ENCODE data around the gene IFIT3. TPM values are rescaled to one million over a fixed set of nuclear protein-coding genes. Genes with fewer than 3 reads are reported as not detected.
"Not testable (repeated sequence)": the region's sequence is repeated elsewhere in the genome, so short reads cannot be mapped to it uniquely, and the experiment has no call there.

The IFIT3 gene
- total and polyA plus RNA-seq, 7 donors: 4.9 to 36.1 (median 9.4) TPM

DNA sequence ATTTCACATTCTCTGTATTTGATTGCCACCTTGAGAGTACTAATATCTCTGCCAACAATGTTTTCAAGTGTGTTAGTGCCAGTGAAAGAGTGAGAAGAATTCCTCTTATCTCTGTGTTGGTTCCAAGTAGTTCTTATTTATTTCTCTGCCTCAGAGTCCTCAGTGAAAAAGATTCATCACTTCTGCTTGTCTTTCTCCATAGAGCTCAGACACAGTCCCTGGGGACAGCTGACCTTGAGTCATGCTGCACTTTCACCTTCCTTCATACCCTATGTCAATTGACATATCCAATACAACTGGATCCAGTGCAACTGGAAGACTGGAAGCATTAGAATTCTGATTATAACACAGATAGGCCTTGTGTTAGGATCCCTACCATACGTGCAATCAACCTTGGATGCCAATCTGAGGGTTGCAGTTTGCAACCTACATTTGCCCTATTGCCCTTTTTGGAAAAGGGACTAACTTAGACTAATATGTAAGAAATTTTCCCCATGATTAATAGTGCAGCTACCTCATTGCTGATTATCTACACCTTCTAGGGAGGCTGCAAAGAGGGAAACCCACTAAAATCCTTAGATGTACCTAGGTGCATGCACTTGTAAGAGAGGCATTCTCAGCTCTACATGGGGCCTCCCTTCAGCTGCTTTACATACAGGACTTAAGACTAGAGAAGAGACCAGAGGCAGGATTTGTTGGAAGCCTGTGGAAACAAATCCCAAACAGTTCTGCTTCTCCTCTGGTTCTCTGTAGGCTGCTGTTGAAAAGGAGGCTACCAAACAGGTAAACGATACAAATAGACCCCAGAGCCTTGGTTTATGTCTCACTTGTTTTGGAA, 17.5 kb upstream of the IFIT3 start:
- 69 to 94% methylated on average over 2 of the region's 2 CpGs for WGBS, 2 donors
- Histone ChIP-seq H3K36me3 (peaks cover 0 to 9% (median 3%) of the 10 kb centered on the region in 4 donors), H3K4me1 (peaks cover 0 to 14% (median 2%) of the 10 kb centered on the region in 4 donors), H3K27me3 (no peaks in the 10 kb centered on the region), H3K9me3 (no peaks in the 10 kb centered on the region), H3K4me3 (no peak overlapping the region), H3K27ac (no peak overlapping the region)
- no peak for TF ChIP-seq EP300 (IDR thresholded peaks at IDR 0.05)
- no peak for TF ChIP-seq CTCF (IDR thresholded peaks at IDR 0.05)
- TF ChIP-seq POLR2AphosphoS5 (IDR thresholded peaks at IDR 0.05): no peak
- no peak for TF ChIP-seq POLR2A (IDR thresholded peaks at IDR 0.05)
- DNase-seq: no peak
- intact Hi-C loops (cut with DNase I): no loop called here

GRCh38 chr10:89312973-89313372, 14.8 kb upstream of the IFIT3 start:
- WGBS, 2 donors: 81 to 87% methylated on average over 1 of the region's 1 CpG
- intact Hi-C loops (cut with DNase I): no loop called here
- no peak overlapping the region for H3K27ac ChIP-seq
- no peaks in the 10 kb centered on the region for H3K27me3 ChIP-seq
- no peak for DNase-seq
- H3K4me3 ChIP-seq: no peak overlapping the region
- TF ChIP-seq CTCF (IDR thresholded peaks at IDR 0.05): no peak
- TF ChIP-seq EP300 (IDR thresholded peaks at IDR 0.05): no peak
- no peak for TF ChIP-seq POLR2AphosphoS5 (IDR thresholded peaks at IDR 0.05)
- no peak for TF ChIP-seq POLR2A (IDR thresholded peaks at IDR 0.05)
- no peaks in the 10 kb centered on the region for H3K4me1 ChIP-seq
- no peaks in the 10 kb centered on the region for H3K9me3 ChIP-seq
- H3K36me3 ChIP-seq: no peaks in the 10 kb centered on the region

DNA sequence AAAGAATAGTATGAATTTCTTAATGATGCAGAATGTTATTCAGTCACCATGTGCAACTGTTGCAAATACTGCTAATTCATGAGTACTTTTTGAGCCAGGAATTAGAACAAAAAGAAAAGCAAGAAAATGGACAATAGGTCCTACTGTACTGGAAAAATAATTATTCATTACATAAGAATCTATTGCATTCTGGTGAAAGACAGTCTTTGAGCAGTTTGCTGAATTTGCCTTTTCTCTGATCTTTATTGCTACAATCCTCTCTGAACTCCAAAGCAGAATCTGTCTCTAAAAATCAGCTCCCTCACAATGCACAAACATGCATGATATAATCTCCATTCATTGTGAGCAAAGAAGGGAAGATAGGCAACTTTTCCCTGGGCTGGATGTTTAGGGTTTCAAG, 13.1 kb upstream of the IFIT3 start:
- Histone ChIP-seq H3K4me1 (no peaks in the 10 kb centered on the region), H3K36me3 (no peaks in the 10 kb centered on the region), H3K27me3 (no peaks in the 10 kb centered on the region), H3K9me3 (no peaks in the 10 kb centered on the region), H3K27ac (no peak overlapping the region), H3K4me3 (no peak overlapping the region)
- intact Hi-C loops (cut with DNase I): no loop called here
- TF ChIP-seq POLR2AphosphoS5 (IDR thresholded peaks at IDR 0.05) (no peak), CTCF (IDR thresholded peaks at IDR 0.05) (no peak), EP300 (IDR thresholded peaks at IDR 0.05) (no peak), POLR2A (IDR thresholded peaks at IDR 0.05) (no peak)
- no peak for DNase-seq

DNA sequence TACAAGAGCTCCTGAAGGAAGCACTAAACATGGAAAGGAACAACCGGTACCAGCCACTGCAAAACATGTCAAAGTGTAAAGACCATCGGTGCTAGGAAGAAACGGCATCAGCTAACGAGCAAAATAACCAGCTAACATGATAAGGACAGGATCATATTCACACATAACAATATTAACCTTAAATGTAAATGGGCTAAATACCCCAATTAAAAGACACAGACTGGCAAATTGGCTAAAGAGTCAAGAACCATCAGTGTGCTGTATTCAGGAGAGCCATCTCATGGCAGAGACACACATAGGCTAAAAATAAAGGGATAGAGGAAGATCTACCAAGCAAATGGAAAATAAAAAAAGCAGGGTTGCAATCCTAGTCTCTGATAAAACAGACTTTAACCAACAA, 9.8 kb upstream of the IFIT3 start:
- H3K9me3 ChIP-seq; H3K27ac ChIP-seq; H3K27me3 ChIP-seq; H3K36me3 ChIP-seq; intact Hi-C loops (cut with DNase I); H3K4me1 ChIP-seq; H3K4me3 ChIP-seq; DNase-seq: not testable (repeated sequence)
- WGBS, 2 donors: 96 to 98% methylated on average over 4 of the region's 4 CpGs

GRCh38 chr10:89325081-89325480, 2.7 kb upstream of the IFIT3 start:
- H3K9me3 ChIP-seq; H3K27ac ChIP-seq; H3K36me3 ChIP-seq; H3K4me3 ChIP-seq; DNase-seq; intact Hi-C loops (cut with DNase I); H3K27me3 ChIP-seq: not testable (repeated sequence)
- H3K4me1 ChIP-seq: peaks cover 0 to 22% (median 15%) of the 10 kb centered on the region in 4 donors

DNA sequence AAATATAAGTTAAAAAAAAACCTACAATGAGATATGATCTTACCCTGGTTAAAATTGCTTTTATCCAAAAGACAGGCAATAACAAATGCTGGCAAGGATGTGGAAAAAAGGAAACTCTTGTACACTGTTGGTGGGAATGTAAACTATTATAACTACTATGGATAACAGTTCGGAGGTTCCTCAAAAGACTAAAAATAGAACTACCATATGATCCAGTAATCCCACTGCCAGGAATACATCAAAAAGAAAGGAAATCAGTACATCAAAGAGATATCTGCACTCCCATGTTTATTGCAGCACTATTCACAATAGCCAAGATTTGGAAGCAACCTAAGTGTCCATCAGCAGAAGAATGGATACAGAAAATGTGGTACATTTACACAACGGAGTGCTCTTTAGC, 1.9 kb upstream of the IFIT3 start:
- Histone ChIP-seq H3K27ac (peak overlapping the region in 2 of 4 donors; percentile 15 to 83), H3K4me1 (peaks cover 0 to 30% (median 17%) of the 10 kb centered on the region in 4 donors)
- not testable (repeated sequence) for DNase-seq, H3K36me3 ChIP-seq, H3K27me3 ChIP-seq, H3K9me3 ChIP-seq, H3K4me3 ChIP-seq
- WGBS, 2 donors: 69 to 79% methylated on average over 2 of the region's 2 CpGs
- intact Hi-C loops (cut with DNase I): loop anchor here (2.0 kb wide), 1 partner anchor 23 kb away; the partner anchor contains the start of gene IFIT2
